Measurements from ENCODE around the gene WARS2. TPM values are rescaled to one million over a fixed set of nuclear protein-coding genes. Genes with fewer than 3 reads are reported as not detected.
A peak's percentile ranks its signal among the peaks of the same experiment; 100 is the strongest.

The WARS2 gene
- total RNA-seq, 1 experiment from 2014 or later = 25.0 TPM

- DNase-seq = peak; percentile 90
- peaks cover 100% of the 10 kb centered on the region for H3K27me3 ChIP-seq (ENCODE audit: control insufficient read depth, insufficient read depth, low read length)
- H3K36me3 ChIP-seq (replicated peaks; ENCODE audit: control insufficient read depth, insufficient read depth, low read length) = no peaks in the 10 kb centered on the region
- peak within 1 kb of the TSS; percentile 60 for H3K4me3 ChIP-seq (ENCODE audit: insufficient read depth, low read depth, low read length)
These were observed 152.1 kb downstream of the WARS2 start, which contains the start of gene TBX15 for GRCh38 chr1:118988186-118989005. TSS of gene TBX15 (minus strand) at chr1:118988343. CDS start at chr1:118987795, 548 bp downstream.

GRCh38 chr1:118987468-118988185, 152.8 kb downstream of the WARS2 start:
- H3K4me3 ChIP-seq (ENCODE audit: insufficient read depth, low read depth, low read length) = peak overlapping the region; percentile 60
- peak; percentile 91 for DNase-seq
- no peaks in the 10 kb centered on the region for H3K36me3 ChIP-seq (replicated peaks; ENCODE audit: control insufficient read depth, insufficient read depth, low read length)
- H3K27me3 ChIP-seq (ENCODE audit: control insufficient read depth, insufficient read depth, low read length) = peaks cover 100% of the 10 kb centered on the region

GRCh38 chr1:118986555-118987467, 153.6 kb downstream of the WARS2 start:
- Histone ChIP-seq H3K27me3 (ENCODE audit: control insufficient read depth, insufficient read depth, low read length) (peaks cover 100% of the 10 kb centered on the region), H3K36me3 (replicated peaks; ENCODE audit: control insufficient read depth, insufficient read depth, low read length) (no peaks in the 10 kb centered on the region), H3K4me3 (ENCODE audit: insufficient read depth, low read depth, low read length) (peak overlapping the region; percentile 60)
- DNase-seq = peak; percentile 62

GRCh38 chr1:118985640-118986554, 154.6 kb downstream of the WARS2 start:
- Histone ChIP-seq H3K27me3 (ENCODE audit: control insufficient read depth, insufficient read depth, low read length) (peaks cover 100% of the 10 kb centered on the region), H3K36me3 (replicated peaks; ENCODE audit: control insufficient read depth, insufficient read depth, low read length) (no peaks in the 10 kb centered on the region), H3K4me3 (ENCODE audit: insufficient read depth, low read depth, low read length) (peak overlapping the region; percentile 60; the same call in 1 of the 2 replicates)
- no peak for DNase-seq

GRCh38 chr1:118984722-118985639, 155.5 kb downstream of the WARS2 start:
- DNase-seq = peak; percentile 52
- Histone ChIP-seq H3K27me3 (ENCODE audit: control insufficient read depth, insufficient read depth, low read length) (peaks cover 100% of the 10 kb centered on the region), H3K36me3 (replicated peaks; ENCODE audit: control insufficient read depth, insufficient read depth, low read length) (no peaks in the 10 kb centered on the region), H3K4me3 (ENCODE audit: insufficient read depth, low read depth, low read length) (peak overlapping the region; percentile 6; the same call in 1 of the 2 replicates)

GRCh38 chr1:118984086-118984721, 156.2 kb downstream of the WARS2 start:
- peaks cover 100% of the 10 kb centered on the region for H3K27me3 ChIP-seq (ENCODE audit: control insufficient read depth, insufficient read depth, low read length)
- peak; percentile 92 for DNase-seq
- no peak overlapping the region for H3K4me3 ChIP-seq (ENCODE audit: insufficient read depth, low read depth, low read length)
- no peaks in the 10 kb centered on the region for H3K36me3 ChIP-seq (replicated peaks; ENCODE audit: control insufficient read depth, insufficient read depth, low read length)

- Histone ChIP-seq H3K27me3 (ENCODE audit: control insufficient read depth, insufficient read depth, low read length) (peaks cover 100% of the 10 kb centered on the region), H3K4me3 (ENCODE audit: insufficient read depth, low read depth, low read length) (no peak overlapping the region; the same call in 1 of the 2 replicates), H3K36me3 (replicated peaks; ENCODE audit: control insufficient read depth, insufficient read depth, low read length) (no peaks in the 10 kb centered on the region)
- peak; percentile 67 for DNase-seq
These were observed 156.9 kb downstream of the WARS2 start for GRCh38 chr1:118983558-118984041.

GRCh38 chr1:118982821-118983557, 157.5 kb downstream of the WARS2 start:
- H3K4me3 ChIP-seq (ENCODE audit: insufficient read depth, low read depth, low read length) = no peak overlapping the region
- DNase-seq = peak; percentile 58
- H3K27me3 ChIP-seq (ENCODE audit: control insufficient read depth, insufficient read depth, low read length) = peaks cover 100% of the 10 kb centered on the region
- no peaks in the 10 kb centered on the region for H3K36me3 ChIP-seq (replicated peaks; ENCODE audit: control insufficient read depth, insufficient read depth, low read length)

- Histone ChIP-seq H3K36me3 (replicated peaks; ENCODE audit: control insufficient read depth, insufficient read depth, low read length) (no peaks in the 10 kb centered on the region), H3K4me3 (ENCODE audit: insufficient read depth, low read depth, low read length) (no peak overlapping the region)
These were observed 158.2 kb downstream of the WARS2 start for GRCh38 chr1:118982266-118982665.

GRCh38 chr1:118981436-118981835, 159.0 kb downstream of the WARS2 start:
- DNase-seq = no peak
- Histone ChIP-seq H3K27me3 (ENCODE audit: control insufficient read depth, insufficient read depth, low read length) (peaks cover 96% of the 10 kb centered on the region), H3K4me3 (ENCODE audit: insufficient read depth, low read depth, low read length) (no peak overlapping the region), H3K36me3 (replicated peaks; ENCODE audit: control insufficient read depth, insufficient read depth, low read length) (no peaks in the 10 kb centered on the region)

More at GRCh38 chr1:118982266-118982665, 158.2 kb downstream of the WARS2 start:
- H3K27me3 ChIP-seq (ENCODE audit: control insufficient read depth, insufficient read depth, low read length) = peaks cover 99% of the 10 kb centered on the region
- no peak for DNase-seq

Data from H7 (cell line).